GM12873 (cell line): ENCODE data around the gene SURF4.

Experiments used
- CTCF ChIP-seq: IDR thresholded peaks from 2 replicates; pipeline ENCODE4 v1.5.1; 2012; ENCODE audit warnings: low read depth, mild to moderate bottlenecking, moderate library complexity, low read length, control low read depth; ENCODE audit not compliant: insufficient read depth; ENCODE audit errors: missing control alignments

SURF4 gene

GRCh38 chr9:133353548-133353947, 22.3 kb downstream of the SURF4 start:
- TF ChIP-seq CTCF, result no peak

GRCh38 chr9:133352635-133353340, 23.1 kb downstream of the SURF4 start:
- no peak for TF ChIP-seq CTCF

DNA sequence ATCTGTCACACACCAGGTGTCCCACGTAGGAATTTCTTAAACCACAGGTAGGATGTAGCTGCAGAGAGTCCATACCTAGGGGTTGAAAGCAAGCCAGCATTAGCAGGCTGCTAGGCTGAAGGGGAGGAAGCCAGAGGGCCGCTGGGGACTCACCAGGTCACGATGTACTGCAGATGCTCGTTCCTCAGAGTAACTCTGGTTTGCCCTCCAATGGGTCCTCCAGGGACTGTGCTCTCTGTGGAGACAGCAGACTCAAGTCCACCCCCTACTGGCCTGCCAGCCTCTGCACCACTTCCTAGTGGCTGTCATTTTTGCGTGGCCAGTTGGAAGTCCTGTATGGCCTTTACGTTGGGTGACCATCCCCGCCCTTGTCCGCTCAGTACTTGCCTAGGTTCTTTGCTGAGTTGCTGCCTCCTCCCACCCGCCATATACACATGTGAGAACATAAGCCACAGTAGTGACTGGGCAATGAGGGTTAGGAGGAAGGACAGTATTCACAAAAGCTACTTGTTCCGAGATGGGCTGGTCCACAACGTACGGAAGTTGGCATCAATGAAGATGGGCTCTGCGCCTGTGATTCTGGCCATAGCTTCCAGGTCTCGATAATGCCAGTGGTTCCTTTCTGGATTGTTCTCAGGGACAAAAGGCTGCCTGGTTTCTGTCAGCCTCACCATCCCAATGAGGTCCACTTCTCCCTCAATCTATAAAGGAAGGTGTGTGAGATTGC, 23.8 kb downstream of the SURF4 start:
- peak; percentile 81 for TF ChIP-seq CTCF

- no peak for TF ChIP-seq CTCF
These were observed 24.3 kb downstream of the SURF4 start for GRCh38 chr9:133351526-133351907.

- TF ChIP-seq CTCF, result no peak
These were observed 25.8 kb downstream of the SURF4 start for GRCh38 chr9:133349965-133350616.

- no peak for TF ChIP-seq CTCF
These were observed 26.9 kb downstream of the SURF4 start for GRCh38 chr9:133348718-133349573.
